Hematopoietic multipotent progenitor cell (in vitro differentiated cells): ENCODE results near the gene PLEKHM1. TPM values are rescaled to one million over a fixed set of nuclear protein-coding genes. Genes with fewer than 3 reads are reported as not detected.
"Not testable (repeated sequence)": the region's sequence is repeated elsewhere in the genome, so short reads cannot be mapped to it uniquely, and the experiment has no call there.

Source experiments
- DNase-seq, 3 donors: peaks; one replicate each; pipeline ENCODE4 v3.0.0-alpha.2; 2011 to 2015; ENCODE audit warnings: low read depth in 2 of 3, low spot score in 2 of 3
- total RNA-seq: library from RNA; depleted of rRNA; stranded (reverse); fragments of >200 nt; gene quantifications from one replicate; pipeline ENCODE4 v1.2.3, GENCODE V29; 2012

PLEKHM1 gene
- total RNA-seq, 1 donor, result 33.9 TPM

- not testable (repeated sequence) for DNase-seq
These were observed 46.2 kb downstream of the PLEKHM1 start for GRCh38 chr17:45444301-45444700.

DNA sequence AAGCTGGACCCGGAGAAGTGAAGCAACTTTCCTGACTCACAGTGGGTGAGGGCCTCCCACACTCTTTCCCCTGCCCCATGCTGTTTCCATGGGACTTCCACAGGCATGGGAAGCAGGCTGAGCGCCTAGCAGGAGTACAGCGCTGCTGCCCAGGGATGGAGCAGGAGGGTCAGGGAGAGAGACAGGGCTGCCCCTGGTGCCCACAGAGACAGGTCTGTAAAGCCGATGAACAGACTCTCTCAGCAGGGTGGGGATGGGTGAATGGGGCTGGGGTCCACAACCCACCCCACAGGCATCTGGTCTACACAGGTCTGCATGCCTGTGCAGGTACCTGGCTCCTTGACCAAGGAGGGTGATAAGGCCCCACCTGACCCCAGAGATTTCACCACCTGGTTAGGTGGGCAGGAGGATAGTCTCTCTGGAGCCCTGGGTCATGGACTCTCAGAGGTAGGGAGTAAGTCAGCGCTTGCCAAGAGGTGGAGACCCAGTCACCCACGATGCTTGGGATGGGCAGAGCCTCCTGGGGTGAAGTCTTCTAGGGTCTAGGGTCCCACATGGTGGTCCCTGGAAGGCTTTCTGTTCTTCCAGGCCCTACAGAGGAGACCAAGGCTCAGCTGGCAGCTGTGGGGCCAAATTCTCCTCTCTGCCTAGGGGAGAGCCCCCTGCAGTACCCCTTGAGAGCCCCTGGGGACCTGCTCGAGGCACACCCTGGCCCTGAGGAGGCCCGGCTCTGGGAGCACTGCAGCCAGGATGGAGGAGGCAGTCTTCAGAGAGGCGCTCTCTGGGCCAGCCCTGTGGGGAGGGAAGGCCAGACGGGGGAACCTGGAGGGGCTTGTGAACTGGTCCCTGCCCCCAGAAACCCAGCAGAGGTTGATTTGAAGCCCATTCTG lies 46.9 kb downstream of the PLEKHM1 start:
- not testable (repeated sequence) for DNase-seq

- no peak for DNase-seq
These were observed 48.8 kb downstream of the PLEKHM1 start for GRCh38 chr17:45441526-45442310.

DNA sequence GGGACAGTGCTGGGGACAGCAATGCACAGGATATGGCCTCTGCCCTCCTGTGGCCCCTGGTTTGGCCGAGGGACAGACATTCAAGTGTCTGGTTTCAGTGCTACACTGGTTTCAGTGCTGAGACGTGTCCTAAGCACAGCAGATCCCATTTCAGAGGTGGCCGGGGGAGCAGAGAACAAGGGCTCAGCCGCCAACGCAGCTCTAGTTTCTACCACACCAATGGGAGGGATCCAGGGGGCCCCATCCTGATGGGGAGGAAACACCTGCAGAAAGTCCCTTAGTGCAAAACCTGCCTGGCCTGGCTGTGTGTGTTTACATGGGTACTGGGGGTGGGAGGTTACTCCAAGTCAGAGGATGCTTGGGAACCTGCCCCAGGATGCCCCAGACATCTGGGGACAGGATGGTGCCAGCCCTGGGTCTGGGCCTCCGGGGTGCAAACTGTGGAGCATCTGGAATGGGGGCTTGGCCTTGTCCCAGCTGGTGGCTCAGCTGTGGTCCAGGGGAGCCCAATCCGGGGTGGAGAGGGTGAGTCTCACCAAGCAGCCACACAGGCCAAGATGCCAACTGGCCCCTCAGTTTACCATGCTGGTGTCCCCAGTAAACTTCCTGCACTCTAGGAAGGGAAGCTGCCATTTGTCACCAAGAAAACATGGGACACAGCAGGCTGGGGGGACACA lies 49.5 kb downstream of the PLEKHM1 start:
- DNase-seq, result peak in 2 of 3 donors; percentile 69 to 90

DNA sequence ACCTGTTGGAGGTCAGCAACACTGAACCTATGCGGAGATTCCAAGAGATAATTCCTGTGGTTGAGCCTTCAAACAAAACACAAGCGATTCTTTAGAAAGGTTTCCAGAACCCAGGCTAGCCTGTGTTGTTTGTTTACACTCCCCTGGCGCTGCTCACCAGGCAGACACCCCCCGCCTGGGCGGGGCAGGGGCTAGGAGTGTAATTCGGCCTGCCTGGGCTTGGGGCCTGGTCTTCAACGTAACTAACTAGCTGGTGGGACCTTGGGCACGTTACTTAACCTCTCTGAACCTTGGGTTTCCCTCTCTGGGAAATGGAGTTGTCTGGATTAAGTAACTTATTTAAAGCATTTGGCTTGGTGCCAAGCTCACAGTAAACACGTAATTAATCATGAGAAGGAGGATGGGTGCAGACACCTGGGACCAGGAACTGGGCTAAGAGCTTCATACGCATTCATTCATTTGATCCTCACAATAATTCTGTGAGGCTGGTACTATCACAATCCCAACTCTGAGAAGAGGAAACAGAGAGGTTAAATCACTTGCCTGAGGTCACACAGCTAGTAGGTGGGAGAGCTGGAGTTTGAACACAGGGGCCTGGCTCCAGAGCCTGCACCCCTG lies 50.3 kb downstream of the PLEKHM1 start:
- no peak for DNase-seq

- no peak for DNase-seq
These were observed 51.5 kb downstream of the PLEKHM1 start for GRCh38 chr17:45438931-45439610.

- no peak for DNase-seq
These were observed 52.8 kb downstream of the PLEKHM1 start for GRCh38 chr17:45437465-45438283.

DNA sequence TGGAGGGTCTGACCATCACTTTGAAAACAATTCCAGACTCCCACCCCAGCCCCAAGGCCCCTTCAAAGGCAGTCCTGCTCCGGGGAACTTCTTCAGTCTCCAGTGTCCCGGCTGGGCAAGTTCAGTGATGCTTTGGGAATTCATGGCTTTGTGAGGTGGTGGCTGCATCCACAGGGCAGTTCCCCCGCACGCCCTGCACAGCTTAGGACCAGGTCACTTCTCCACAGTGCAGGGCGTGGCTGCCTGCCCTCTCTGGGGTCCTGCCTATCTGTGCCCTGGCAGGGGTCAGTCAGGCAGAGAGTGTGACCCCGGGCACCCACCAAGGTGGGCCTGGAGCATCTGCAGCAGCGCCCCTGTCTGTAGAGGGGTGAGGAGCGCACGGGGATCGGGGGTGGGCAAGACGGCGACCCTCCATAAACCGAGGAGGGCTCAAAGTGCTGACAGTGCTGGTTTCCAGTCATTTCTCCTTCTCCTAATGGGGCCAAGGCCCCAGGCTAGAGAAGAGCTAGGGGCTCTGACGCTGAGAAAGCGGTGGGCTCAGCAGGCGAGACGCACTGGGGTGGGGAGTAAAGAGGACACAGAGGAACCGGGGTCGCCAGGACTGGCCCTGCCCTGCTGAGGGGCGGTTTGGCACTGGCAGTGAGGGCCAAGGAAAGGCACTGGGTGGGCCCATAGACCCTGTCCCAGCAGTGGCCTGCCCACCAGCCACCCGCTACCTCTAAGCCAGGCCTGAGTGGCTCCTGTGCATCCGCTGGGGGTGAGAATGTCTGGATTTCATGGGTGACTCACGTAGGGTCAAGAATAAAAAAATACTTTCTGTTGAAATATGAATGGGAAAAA lies 53.7 kb downstream of the PLEKHM1 start:
- DNase-seq, result no peak

DNA sequence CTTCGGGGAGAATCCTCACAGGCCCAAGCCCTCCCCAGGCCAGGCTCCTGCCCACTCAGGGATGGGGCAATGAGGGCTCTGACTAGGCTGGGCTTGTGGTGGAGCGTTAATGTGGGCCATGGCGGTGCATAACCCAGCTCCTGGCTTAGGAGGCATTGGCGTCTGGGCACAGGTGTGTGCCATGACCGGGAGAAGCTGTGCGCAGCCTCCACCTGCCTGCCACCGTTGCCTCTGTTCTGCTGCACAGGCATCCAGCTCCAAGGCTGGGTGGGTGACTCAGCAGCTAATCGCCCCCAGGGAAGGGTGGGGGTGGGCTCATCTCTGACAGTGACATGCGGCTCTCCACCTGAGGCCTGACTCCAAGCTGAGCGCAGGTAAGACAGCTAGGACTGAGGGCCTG lies 54.4 kb downstream of the PLEKHM1 start:
- no peak for DNase-seq

- no peak for DNase-seq
These were observed 55.0 kb downstream of the PLEKHM1 start for GRCh38 chr17:45435481-45435880.

DNA sequence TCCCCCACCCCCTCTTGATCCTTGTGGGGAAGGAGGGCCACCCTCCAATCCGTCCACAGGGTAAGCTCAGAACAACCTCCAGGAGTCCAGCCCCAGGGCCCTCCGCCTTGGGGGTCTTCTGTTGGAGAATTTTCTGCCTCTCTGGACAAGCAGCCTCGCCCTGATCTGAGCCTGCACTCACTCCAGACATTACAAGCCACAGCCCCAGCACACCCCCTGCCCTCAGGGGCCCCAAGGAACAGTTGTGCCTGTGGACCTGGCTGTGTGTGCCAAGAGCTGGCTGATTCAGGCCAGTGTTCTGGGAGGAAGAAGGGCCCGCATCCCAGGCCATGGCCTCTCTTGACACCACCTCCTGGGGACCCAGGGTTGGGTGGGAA lies 57.4 kb downstream of the PLEKHM1 start:
- no peak for DNase-seq

DNA sequence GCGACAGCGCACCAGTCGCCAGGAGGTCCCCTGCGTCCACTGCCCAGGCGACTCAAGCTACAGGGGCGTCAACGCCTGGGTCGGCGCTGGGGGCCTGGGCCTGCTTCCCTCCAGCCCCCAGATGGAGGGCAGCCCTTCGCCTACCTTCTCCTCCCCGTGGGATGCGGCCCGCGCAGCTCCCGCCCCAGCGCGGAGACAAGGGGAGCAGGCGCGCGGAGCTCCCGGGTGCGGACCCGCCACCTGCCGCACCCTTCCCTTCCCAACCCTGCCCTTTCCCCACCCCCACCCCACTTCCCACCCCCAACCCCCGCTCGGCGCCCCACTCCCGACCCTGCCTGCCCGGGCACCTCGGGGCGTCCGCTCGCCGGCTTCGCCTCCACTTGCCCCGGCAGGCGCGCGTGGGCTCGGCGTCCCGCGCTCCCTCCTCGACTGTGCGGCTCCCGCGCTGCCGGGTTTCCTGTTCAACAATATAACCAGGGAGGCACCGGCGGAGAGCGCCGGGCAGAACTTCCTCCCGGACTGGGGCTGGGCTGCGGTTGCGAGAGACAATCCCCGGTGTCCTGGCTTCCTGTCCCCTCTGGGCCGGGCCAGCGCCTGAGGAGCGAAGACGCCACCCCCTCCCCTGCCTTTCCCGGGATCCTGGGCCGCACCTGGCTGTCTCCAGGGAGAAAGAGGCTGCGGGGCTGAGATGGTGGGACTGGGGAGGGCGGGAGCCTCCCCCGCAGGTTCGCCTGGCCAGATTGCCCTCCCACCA lies 57.9 kb downstream of the PLEKHM1 start, which contains the start of gene ARHGAP27:
TSS of gene ARHGAP27 (minus strand) at position 466 of the 754 bp plus-strand sequence. CDS start 2,591 bp downstream, outside the sequence.
- no peak for DNase-seq

GRCh38 chr17:45431531-45432404 lies 58.8 kb downstream of the PLEKHM1 start:
- DNase-seq, result peak in 2 of 3 donors; percentile 72 to 76

- peak in 1 of 3 donors; percentile 47 for DNase-seq
These were observed 59.6 kb downstream of the PLEKHM1 start for GRCh38 chr17:45430738-45431530.

- no peak for DNase-seq
These were observed 60.3 kb downstream of the PLEKHM1 start for GRCh38 chr17:45430006-45430737.
